Measurements from ENCODE around the gene DDX17.
"Not testable (repeated sequence)": the region's sequence is repeated elsewhere in the genome, so short reads cannot be mapped to it uniquely, and the experiment has no call there.

Gene DDX17

DNA sequence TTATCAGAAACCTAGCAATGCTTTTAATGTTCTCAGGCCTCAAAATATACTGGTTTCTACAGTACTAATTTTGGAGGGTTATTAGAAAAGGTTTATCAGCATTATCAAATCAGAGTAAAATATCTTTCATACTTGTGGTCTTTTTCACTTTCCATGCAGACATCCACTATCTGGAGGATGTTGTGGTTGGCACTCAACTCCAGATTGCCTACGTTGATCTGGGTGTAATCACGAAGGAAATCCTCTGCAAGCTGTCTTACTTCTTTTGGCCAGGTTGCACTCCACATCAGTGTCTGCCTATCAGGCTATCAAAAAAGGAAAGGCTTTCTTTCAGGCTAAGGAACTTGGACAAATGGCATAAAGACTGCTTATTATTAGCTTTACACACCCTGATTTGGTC lies 11.6 kb downstream of the DDX17 start:
- no peak for DNase-seq

DNA sequence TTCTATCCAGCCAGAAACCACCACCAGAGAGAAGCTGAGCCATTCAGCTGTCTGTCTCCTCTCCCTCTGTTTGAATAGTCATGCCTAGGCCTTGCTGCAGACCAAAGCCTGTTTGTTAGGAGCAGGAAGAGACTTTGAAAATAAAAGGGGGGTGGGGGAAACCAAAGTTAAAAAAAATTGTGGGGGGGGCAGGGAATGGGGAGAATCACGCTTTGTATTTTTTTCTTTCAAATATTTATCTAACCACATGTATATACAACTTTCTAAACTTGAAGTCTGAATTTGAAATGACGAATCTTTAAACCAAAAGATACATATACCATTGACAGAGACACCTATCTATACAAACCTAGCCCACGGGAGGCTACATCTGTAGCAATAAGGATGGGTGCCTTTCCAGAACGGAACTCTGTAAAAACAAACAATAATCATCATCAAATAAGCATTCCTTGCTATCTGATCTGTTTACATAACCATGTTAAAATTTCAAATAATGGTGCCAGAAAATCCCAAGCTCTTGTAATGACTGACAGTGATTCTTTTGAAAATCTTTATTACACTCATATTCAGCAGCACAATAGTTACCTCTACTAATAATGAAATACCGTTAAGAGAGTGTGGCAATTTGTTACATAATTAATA lies 14.3 kb downstream of the DDX17 start:
- DNase-seq = no peak

DNA sequence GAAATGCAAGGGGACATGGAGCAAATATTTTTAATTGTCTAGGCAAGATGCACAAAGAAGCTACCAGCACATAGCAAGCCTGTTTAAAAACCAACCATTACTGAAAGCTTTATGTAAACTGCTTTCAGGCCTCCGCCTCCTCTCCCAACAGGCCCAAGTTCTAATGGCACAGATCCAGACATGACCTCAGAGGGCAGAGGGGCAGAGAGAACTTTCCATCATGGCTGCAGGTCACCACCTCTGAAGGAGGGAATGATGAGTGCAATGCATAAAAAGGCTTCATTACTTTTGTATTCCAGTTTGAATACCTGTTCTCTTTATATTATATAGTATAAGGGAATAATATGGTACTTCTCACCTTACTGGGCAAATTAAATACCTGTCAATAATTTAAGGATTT lies 15.2 kb downstream of the DDX17 start:
- peak in 11 of 58 donors; percentile 9 to 42 (median 21) for DNase-seq

DNA sequence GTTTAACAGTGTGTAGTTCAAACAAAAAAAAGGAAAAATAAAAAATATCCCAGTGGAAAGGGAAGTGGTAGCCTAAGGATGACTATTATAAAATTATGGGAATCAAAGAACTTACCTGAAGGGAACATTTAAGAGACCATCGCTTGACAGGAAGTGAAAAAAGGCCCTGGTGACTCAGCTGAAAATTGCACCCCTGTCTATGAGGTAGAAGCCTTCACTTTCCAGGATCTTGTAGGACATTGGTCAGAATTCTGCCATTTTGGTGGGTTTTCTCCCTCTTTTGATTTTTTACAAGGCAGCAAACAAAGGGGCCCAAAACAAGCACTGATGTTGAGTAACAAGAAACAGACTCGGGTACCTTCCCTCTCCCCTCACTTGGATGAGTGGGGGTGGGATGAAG lies 15.6 kb downstream of the DDX17 start:
- no peak for DNase-seq

DNA sequence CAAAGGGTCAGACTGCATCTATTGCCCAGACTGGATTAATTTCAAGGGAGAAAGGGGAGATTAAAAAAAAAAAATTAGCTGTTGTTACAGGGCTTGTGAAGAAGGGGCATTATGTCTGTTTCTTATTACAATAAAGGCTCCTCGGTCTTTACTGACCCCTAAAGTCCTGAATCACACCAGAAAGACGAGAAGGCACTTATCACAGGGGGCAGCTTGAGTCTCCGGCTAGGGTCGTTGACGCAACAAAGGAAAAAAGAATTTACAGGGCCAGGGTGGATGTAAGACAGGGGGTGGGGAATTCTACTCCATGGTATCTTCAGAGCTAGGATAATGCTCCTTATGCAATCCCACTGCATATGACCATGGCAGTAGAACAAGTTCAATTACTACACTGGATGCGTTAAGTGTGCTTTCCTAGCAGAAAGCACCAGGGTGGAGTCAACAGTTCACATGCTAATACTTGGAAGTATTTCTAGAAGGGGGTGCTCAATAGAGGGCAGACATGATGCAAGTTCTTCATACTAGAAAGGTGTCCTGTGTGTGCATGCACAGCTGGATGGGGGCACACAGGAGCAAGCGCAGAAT lies 16.5 kb downstream of the DDX17 start:
- no peak for DNase-seq

DNA sequence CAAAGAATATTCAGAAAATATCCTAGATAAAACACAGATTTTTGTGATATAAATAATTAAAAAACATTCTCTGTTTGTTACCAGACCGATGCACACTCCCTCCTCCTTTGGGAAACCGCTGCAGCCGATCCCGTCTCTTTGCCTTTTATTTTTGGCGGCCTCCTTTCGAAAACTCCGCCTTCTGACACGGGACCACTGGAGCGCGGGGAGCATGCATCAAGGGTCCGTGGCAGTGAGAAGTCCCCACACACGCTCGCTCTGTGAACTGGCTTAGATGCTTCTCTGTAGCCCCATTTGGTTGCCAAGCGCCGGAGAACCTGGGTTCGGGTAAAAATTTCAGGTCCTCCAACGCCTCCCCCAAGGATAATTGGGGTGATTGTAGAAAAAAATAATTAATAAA lies 17.0 kb downstream of the DDX17 start:
- no peak for DNase-seq

DNA sequence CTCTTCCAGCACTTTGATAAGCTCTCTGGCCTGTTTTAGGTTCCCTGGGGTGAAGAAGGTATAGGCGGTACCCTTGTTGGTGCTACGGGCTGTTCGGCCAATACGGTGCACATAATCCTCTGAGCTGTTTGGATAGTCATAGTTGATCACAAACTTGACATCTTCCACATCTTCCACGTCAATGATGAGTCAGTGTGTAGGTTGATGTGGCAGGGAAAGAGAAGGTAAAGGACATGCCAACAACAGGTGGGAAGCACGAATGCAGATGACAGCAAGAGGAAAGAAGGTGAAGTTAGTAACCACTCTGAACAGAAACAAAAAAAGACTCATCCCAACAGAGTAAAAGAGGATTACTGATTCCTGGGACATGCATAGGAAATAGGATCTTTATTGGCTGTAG lies 18.2 kb downstream of the DDX17 start:
- DNase-seq = no peak

DNA sequence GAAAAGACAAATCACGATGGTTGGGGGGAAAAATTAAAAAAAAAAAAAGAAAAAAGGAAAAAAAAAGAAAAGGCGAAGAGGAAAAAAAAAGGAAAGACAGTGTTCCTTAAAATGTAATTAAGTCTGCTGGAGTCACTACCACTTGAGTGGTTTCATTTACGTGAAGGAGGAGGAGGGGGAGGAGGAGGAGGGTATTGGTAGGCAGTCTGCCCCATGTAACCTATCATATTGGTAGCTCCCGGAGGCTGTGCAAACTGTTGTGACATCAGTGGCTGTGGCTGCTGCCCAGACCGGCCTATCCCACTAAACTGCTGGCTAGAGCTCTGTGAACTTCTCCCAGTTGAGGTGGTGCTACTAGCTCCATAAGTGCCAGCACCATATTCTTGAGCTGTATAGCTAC lies 20.3 kb downstream of the DDX17 start:
- no peak for DNase-seq

DNA sequence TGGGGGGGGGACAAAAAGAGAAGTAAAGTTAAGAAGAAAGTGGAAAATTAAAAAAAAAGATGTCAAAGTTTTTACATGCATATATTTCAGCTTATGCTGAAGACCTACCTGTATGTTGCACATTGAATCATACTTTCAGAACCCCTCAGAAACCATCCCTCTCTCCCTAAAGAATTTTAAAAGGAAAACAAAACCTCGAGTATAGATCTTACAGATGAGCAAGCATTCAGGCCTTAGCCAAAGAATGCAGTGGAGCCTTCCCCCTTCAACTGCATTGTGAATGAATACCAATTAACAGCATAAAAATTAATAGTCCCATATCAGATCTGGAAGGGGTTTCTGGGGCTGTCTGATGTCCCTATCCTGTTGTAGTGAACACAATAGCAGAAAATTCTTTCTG lies 21.9 kb downstream of the DDX17 start:
- DNase-seq = no peak

DNA sequence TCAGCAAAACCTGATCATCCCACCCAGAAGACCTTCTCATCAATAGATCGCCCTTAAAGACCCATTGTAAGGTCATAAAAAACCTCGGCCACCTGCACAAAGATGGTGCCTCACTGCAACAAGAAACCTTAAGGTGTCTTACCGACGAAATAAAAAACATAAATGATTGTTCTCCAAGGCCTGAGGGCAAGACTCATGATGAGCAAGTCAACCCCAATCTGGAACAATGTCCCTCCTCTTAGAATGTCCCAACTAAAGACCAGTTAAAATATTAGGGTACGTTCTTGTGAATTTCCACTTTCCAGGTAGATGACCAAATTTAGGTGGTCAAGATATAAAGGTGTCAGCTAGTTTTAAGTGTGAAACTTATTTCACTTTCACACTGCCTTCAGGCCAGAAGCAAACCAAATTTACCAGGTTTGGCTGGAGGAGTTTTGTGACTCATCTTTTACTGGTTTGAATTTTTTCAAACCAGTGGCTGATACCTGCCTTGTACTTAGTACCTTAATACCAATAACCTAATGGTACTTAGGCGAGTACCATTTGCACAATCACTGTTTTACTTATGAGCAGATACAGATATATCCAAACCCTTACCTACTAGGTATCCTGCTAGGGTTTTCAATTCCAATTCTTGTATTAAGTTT lies 23.3 kb downstream of the DDX17 start:
- DNase-seq = no peak

DNA sequence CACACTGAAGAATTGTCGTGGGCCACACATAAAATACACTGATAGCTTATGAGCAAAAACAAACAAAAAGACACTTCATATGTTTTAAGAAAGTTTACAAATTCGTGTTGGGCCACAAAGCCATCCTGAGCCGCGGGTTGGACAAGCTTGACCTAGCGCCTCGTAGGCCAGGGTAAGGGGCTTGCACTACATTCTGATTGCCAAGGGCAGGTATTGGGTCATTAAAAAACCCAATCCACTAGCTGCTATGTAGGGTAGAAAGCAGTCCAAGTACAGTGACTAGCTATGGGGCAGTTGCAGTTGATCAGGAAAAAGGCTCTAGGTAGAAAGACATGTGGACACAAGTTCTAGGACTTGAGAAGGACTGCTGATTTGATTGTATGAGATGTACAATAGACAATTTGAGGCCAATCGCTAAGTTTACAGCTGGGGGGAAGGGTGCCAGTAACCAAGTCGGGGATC lies 24.2 kb downstream of the DDX17 start:
- no peak for DNase-seq

DNA sequence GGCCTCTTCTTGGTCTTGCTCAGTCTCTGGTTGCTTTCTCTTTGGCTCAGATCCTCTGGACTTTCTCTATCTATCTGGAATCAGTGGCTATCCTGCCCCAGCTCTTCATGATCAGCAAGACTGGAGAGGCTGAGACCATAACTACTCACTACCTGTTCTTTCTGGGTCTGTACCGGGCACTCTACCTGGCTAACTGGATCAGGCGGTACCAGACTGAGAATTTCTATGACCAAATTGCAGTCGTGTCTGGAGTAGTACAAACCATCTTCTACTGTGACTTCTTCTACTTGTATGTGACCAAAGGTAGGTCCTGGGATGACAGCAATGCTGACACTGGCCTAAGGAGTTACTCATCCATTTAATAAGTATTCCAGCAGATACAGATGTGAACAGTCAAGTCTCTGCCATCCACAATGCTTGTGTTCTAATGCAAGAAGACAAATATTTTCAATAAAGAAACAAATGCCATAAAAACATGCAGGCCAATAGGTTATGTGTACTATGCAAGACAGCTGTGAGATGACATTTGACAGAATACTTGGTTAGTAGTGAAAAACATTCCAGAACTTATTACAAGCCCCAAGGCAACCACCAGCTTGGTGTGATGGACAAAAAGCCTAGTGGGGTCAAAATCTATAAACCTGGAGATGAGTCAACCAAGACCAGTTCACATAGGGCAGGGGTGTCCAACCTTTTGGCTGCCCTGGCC lies 24.8 kb downstream of the DDX17 start:
- no peak for DNase-seq

DNA sequence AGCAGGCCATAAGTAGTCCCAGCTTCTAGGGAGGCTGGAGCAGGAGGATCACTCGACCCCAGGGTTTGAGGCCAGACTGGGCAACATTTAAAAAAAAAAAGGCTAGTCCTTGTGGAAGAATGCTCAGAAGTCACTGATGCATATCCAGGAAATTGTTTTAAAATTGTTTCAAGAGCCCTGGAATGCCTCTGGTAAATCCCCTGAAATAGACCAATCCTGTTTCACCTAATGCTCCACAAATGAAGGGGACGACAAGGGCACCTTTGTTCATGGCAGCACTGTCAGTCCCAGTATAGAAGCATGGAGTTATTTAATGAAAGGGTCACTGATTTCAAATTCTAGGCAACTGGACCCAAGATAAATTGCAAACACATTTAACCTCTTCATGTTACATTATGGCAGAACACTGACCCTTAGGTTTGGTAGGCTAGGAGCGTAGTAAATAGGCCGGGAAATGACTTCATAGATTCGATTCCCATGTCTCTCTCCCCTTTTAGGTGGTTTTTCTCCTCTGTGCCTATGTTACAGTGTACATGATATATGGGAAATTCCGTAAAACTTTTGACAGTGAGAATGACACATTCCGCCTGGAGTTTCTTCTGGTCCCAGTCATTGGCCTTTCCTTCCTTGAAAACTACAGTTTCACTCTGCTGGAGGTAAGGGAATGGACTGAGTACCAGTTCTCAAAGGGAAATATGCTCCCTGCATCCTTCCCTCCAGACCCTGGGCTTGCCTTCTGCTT lies 26.8 kb downstream of the DDX17 start:
- no peak for DNase-seq

DNA sequence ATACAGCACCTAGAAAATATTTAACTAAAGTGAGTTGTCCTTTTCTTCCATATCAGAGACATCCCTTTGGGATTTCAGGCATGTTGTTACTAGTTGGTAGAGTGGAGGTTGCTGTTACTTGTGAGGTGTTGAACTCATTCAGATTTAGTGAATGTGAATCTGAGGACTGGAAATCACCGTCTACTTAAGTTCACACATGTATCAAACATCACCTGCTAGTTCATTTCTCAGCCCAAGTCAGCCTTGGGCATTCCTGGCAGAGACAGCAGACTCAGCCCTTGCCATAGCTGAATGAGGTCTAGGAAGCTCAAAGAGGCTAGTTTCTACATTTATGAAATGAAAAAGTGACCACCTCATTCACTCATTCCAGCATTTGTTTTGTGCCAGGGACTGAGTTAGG lies 28.5 kb downstream of the DDX17 start:
- DNase-seq = no peak

DNA sequence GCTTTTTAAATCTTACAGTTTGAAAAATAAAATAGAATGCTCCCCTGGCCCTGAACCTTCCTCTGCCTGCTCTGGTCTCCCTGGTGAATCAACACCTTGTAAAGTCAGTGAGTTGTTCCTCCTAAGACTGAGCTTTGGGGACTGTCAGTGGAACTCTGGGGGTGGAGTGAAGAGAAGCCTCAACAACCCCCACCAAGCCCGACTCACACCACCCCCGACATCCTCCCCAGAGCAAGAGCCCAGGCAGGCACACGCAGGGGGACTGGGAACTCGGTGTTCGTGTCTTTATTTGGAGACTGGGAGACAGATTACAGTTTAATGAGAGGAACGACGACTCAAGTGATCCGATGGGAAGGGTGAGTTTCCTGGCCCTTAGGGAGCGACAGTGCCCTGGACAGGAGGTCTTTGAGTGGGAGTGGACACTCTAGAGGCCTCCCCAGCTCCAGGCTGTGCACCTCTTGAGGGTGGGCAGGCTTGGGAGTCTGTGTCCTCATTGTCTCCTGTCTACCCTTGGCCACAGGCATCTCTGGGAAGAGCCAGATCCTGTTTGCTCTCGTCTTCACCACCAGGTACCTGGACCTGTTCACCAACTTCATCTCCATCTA lies 32.0 kb downstream of the DDX17 start:
- peak in 4 of 58 donors; percentile 7 to 71 (median 39) for DNase-seq

DNA sequence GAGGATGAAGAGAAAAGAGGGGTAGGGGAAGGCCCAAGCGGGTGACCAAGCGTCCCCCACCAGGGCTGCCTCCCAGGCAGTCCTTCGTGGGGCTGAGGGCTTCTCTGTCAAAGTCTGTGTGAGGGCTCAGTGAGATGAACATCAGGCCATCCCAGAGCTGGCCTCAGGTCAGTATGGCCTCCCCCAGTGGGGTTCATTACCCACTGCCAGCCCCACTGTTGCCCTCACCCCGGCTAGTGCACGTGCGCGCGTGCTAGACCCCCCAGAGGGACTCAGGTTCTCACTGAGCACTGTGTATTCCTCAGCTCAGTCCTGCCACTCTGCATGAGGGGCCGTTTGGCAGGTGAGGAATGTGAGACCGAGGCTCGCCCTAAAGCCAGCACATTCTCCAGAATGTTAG lies 34.9 kb downstream of the DDX17 start:
- no peak for DNase-seq

DNA sequence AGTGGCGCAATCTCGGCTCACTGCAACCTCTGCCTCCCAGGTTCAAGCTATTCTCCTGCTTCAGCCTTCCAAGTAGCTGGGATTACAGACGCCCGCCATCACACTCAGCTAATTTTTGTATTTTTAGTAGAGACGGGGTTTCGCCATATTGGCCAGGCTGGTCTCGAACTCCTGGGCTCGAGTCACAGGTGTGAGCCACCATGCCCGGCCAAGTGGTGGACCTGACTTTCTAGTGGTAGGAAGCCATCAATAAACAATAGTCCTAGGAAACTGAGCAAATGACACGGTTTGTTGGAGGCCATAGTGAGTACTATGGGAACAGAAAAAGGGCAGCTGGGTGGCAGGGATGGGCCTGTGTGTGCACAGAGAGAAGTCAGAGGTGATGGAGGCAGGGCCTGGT lies 35.9 kb downstream of the DDX17 start:
- DNase-seq = not testable (repeated sequence)

DNA sequence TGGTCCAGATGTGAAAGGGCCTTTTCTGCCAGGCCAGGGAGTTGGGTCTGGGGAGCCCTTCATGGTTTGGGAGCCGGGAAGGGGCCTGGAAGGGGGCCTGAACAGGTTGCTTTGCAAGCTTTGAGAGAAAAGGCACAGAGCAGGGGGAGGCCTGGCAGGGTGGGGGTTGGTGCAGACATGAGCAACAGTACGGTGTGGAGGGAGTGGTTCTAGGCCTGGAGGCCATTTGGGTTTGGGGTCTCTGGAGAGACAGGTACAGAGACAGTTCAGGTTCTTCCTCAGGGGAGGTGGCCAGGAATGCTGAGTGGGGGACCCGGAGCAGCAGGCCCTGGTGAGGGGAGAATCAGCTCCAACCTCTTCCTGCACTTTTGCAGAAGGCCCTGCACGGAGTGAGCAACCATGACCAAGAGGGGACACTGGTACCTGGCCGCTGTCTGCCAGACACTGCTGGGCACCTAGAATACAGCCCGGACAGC lies 36.8 kb downstream of the DDX17 start:
- no peak for DNase-seq

DNA sequence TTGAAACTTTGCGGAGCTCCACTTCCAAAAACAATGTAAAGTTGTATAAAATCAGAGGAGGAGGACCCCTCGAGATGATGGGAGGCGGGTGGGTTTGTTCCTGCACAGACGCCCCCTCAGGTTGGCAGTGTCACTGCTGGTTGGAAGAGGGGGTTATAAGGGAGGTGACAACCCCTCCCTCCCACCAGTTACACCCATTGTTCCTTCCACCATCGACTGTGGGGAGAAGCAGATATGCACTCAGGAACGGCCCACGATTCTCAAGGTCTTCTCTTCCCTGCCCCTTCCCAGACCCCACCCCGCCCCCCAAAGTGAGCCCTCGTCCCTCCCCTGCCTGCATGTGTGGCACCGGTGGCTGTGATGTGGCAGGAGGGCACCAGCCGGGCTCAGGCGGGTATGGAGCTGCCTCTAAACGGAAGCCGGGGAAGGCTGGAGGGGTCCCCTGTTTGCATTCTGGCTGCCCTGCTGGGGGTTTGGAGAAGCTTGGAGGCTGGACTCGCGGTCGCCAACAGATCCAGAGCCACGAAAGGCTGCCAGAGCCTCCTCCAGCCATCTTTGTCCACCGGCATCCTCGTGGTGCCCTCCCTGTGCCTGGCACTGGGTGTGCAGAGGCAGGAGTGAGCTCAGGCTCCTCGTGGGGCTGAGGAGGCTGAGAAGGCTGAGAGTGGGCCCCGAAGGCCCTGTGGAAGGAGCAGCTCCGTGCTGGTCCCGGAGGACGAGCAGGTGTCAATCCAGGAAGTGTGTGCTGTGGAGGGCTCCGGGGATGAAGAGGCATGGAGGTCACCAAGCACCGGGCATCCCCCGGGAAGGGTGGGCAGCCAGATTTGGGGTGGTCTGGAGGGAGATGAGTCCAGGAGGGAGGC lies 37.4 kb downstream of the DDX17 start:
- no peak for DNase-seq

DNA sequence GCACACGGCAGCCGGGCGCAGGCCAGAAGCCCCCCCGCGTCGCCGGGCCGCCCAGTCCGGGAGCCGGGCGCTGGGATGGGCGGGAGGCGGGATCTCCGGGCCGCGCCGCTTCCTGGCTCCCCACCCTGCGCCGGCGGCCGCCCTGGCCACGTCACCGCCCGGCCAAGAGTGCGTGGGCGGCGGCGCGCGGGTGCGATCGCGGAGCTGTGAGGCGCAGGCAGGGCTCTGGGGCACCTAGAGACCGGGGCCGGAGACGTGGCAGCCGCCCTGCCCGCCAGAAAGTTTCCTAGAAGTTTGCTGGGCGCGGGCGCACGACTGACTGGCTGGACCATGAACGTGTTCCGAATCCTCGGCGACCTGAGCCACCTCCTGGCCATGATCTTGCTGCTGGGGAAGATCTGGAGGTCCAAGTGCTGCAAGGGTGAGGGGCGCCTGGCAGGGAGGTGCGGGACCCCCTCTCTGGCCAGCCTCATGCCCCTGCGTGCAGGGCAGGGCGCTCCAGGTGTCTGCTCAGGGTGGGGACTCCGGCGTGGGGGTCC lies 38.1 kb downstream of the DDX17 start, which contains the start of gene KDELR3:
KDELR3 (plus strand) TSS at position 193 of the 539 bp plus-strand sequence; CDS start at position 331, 138 bp downstream.
- peak in 1 of 58 donors; percentile 38 for DNase-seq
